Pulmonary artery endothelial cell (primary cell): Measurements from ENCODE around the gene FMN1. TPM values are rescaled to one million over a fixed set of nuclear protein-coding genes. Genes with fewer than 3 reads are reported as not detected.

Experiments
- DNase-seq: peaks from one replicate; pipeline ENCODE4 v3.0.0-alpha.2; 2011; ENCODE audit warnings: low read depth, low spot score
- total RNA-seq: library from RNA; depleted of rRNA; stranded (reverse); fragments of >200 nt; gene quantifications from 2 replicates; pipeline ENCODE4 v1.2.3, GENCODE V29; 2014

Gene FMN1
- total RNA-seq, 1 donor from 2014 or later, result under 0.01 TPM

DNA sequence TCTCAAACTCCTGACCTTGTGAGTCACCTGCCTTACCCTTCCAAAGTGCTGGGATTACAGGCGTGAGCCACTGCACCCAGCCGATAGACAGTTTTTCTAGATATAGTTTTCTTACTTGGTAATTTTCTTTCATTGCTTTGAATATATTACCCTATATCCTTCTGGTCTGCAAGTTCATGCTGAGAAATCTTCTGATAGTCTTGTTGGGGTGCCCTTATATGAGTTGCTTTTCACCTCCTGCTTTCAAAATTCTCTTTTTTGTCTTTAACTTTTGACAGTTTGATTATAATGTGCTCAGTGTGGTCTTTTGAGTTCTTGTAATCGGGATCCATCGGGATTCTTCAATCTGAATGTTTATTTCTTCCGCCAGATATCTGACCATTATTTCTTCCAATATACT lies 259.4 kb downstream of the FMN1 start:
- DNase-seq, result no peak

DNA sequence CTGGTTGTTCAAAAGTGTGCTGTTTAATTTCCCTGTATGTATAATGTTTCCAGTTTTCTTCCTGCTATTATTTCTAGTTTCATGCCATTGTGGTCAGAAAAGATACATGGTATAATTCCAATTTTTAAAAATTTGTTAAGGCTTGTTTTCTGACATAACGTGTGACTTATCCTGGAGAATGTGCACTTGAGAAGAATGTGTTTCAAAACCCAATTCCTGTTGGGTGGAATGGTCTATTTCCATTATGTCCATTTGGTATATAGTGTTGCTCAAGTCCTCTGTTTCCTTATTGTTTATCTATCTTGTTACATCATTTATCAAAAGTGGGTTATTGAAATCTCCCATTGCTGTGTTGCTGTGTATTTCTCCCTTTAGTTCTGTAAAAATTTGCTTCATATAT lies 261.3 kb downstream of the FMN1 start:
- no peak for DNase-seq

DNA sequence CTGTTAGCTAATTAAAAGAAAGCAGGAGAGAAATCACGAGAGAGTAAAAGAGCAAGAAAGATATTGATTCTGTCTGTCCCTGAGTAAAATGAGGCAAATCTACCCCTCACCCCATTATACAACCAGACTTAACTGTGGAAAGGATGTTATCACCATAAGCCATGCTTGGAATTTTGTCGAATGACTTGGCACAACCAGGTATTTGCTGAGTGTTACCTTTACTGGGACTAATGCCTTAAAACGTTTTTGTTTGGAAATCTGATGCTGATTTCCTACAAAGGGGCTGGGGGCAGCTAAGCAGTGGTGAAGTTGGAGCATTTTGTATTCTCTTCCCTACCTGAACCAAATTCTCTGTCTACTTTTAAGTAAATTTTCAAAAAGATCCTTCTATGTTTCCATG lies 265.6 kb downstream of the FMN1 start:
- DNase-seq, result no peak

DNA sequence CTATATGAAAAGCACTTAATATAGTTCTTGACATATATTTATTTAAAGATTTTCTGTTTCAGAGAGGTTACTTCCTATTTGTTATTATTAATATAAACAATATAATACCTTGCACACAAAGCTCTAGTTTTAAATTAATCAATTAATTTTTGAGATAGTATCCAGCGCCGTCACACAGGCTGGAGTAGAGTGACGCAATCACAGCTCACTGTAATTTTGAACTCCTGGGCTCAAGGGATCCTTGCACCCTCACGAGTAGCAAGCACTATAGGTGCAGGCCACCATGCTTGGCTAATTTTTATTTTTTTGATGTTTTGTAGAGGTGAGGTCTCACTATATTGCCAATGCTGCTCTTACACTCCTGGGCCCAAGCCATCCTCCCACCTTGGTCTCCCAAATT lies 267.4 kb downstream of the FMN1 start:
- DNase-seq, result no peak

DNA sequence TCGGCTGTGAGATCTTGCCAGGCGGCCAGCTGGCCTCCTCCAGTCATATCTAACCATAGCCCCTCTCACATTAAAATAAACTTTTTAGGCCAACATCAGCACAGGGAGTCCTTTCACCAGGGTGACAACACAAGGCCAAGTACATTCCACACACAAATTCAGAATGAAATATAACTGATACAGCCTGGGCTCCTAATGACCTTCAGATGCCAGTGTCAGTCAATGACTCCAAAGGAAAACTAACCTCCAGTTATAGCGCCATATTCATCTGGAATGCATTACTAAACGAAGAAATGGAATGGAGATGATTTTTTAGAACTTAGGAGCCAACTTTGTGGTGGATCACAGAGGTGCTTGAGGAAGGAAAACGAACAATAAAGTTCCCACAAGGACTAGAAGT lies 271.3 kb downstream of the FMN1 start:
- DNase-seq, result no peak

DNA sequence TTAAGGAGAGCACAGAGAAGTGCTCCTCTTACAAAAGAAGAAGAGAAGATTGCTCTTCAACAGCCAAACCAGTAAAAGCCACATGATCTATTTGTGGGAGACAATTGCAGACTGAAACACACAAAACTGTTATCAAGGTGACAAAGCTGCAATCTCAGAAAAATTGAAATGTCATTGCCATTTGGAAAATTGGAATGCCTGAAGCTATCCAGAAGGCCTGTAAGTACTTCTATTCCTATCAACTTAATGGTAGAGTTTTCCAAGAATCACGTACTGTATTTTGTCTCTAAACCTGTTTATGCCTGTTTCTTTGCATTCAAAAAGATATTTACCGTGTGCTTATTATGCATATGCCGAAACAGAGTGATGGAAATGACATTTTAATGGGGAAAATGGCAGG lies 272.0 kb downstream of the FMN1 start:
- DNase-seq, result no peak

DNA sequence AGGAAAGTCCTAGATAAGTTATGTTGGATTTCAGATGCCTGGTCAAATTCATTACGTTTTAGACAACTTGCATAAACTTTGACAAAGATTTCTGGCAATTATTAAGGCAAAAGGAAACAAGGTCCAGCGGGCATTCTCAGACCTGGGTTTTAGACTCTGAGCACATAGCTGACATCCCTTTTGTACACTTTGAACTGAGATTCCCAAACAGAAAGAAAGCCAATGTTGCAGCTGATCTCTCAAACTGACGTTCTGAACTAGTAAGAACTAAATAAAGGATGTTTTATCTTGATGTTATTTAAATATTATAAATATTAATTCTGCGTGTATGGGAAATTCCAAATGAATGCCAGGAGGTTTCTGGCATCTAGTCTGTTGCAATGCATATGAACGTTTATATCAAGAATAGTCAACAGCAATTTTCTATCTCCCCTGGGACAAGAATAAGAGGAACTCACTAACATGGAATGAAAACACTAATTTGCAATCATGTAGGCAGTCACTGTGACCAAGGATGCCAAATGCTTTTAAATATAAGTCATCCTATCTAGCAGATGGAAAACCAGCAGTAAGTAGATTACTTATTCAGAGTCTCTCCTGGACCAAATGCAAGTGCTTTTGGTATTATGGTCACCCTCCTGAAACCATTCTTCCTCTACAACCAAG lies 274.6 kb downstream of the FMN1 start:
- DNase-seq, result no peak

DNA sequence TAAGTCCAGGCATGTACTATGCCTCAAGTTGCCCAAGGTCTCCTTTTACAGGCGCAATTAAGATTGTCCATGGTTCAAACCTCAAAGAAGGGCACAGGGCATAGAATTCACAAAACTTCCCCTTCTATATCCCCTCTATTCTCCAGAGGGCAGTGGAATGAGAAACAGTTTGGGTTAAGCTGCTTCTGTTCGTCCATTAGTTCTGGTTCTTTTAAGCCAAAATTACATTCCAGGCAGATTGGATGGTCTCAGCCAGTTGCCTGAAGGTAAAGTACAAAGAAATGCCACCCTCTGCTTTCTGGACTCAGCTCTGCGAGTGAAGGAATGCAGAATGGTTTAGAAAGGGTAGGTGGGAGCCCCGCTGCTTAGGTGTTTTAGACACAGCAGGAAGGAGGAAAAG lies 276.0 kb downstream of the FMN1 start:
- no peak for DNase-seq

DNA sequence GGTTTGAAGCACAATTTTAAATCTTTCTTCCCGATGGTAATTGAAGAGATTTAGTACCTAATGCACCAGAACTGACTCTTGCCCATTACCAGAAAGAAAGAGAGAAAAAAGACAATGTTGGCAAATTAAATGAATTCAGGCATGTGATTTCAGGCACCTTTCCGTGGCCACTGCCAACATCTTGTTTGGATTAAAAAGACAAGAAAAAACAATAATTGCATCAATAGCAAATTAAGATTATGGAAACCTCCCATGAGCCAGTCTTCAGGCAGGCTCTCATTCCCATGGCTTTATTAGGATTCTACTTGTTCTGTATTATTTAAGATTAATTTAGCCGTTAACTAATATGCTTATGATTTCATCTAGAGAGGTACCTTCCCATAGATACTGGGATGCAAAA lies 283.7 kb downstream of the FMN1 start:
- DNase-seq, result no peak

DNA sequence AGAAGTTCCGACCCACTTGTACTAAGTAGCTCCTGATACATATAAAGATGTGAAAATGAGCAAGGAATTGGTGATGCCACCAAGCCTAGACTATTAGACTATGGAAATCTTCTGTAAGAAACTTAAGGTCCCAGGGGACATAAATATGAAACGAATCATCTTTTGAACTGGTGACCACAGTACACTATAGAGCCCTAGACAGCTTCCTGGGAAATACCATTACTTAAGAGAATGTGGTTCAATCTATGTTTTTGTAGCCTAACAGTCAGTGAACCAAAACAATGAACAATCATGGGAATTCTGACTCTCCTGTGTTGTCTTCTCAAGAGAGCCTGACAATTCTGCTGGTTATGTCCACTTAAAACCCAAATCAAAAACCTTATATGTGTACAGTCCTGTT lies 285.1 kb downstream of the FMN1 start:
- DNase-seq, result no peak

DNA sequence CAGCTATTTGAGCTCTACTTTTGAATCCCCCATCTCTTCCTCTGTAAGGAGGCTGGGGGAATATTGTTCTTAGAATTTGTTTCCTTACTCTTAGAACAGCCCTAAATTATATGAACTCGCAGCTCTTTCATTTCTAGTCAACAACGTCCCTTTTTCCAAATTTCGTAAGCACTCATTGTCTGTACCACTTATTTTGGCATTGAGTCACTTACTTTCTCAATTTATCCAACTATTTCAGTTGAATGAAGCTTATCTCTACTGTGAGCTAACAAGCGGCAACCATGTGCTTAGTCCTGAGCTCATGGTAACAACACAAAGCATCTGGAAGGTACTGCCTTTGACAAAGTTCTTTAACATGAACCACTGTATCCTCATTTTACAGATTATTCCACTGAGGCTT lies 285.6 kb downstream of the FMN1 start:
- no peak for DNase-seq

DNA sequence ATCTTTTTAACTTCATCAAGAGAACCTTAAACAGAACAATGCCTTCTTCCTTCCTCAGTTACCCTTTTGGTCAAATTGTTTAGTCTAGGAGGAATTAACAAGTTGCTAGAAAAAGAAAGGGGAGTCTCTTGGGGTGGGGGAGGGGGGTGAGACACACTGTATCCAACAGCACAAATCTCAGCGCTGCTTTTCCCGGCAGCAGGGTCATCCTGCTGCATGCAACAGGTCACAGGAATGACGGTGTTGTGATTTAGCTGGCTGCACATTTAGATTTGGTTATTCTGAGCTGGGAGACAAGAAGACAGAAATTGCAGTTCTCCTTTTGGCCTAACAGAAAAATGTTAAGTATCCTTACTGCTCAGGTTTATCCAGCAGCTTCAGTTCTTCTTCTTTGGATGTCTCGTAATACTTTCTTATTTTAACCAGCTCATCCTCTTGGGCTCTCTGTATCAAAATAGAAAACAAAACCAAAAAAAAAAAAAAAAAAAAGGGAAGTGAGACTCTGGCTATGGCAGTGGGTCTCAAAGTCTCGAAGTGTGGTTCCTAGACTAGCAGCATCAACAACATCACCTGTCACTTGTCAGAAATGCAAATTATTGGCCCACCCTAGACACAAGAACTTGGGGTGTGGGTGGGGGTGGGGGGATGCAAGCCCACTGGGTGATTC lies 286.2 kb downstream of the FMN1 start:
- DNase-seq, result no peak

DNA sequence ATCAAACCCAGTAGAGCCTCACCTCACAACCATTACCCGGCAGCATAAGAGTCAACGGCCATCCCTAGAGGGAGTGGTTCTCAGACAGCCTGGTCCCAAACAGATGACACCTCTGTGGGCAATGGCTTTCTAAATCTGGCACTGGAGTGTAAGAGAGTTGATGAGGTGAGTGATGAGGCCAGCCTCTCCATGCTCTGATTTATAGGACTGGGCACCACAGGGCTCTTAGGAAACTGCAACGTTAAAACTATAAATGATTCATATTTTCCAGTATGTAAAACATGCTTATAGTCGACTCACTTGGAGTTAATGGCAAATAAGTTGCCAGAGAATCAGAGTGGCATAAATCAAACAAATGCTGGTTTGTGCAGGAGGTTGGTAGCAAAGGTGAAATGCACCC lies 289.0 kb downstream of the FMN1 start:
- DNase-seq, result no peak

DNA sequence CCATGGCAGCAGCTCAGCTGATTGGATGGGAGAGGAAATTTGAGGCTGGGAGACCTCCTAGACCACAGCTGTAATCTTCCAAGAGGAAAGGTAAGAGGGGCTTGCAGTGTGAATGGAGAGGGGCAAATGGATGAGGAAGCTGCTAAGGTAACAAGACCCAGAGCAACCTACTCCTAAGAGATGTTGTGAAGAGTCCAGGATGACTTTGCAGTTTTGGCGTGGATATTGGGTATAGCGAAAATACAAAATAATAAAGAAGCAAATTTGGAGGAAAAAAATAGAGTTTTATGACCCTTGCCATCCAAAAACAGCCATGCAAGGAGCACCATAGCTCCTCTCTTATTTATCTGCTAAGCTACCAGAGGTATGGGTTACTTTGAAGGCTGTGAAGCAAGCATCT lies 290.1 kb downstream of the FMN1 start:
- DNase-seq, result no peak

DNA sequence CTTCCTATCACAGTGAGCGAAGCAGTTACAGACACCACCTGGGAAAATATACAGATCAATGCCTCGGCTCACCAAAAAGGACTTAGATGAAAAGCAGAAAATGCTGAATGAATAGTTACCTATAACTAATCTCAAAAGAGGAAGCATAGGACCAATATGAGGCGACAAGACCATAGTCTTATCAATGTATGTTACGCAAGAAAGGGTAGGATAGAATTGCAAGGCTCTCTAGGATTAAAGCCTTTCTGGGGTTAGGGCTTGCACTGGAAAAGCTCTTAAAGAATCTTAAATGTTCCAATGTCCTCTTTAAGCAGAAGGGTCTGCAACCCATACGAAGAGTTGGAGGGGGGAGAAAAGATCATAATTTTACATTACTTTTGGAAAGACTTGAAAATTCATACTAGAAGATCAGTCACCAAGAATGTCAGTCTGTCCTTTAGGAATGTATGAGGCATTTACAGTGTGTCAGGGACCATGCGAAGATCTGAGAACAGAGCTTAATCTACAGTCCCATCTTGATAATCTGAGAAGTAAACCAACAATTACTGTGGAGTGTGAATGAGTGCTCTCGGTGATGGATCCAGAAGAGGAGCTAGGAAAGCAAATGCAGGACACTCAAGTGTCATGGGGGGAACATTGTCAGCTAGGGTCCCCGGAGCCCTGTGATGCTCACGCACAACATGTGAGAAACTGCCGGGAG lies 290.8 kb downstream of the FMN1 start:
- no peak for DNase-seq

DNA sequence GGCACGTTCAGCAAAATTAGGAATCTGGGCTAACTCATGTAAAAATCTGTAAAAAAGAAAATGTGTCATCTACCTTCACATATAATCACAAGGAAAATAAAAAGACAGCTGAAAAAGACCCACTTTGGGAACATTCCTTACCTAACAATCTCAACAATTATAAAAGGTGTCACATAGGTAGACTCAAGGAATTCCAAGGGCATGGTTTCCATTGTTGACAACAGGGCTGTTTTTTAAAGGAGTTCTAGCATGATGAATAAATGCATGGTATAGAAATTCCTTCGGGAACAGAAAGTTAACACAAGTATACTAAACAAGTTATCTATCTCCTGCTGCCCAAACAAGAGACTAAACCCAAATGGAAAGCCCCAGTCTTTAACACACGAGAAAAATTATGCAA lies 292.5 kb downstream of the FMN1 start:
- no peak for DNase-seq

DNA sequence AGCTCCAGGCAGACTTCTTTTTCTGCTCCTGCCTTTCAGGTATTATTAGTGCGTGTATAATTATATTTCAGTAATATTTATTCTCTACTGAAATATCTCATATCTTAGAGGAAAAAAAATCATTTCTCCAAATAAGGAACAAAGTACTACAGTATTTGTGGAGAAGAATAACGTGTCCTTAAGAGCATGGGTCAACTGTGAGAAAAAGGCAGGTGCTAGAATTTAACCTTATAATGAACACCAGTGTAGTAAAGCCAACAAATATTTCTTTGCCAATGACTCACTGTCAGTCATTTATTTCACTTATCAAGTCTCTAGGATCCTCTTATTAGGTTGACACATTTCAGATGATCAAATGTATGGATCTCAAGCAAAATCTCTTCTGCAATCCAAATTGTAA lies 293.3 kb downstream of the FMN1 start:
- DNase-seq, result no peak

DNA sequence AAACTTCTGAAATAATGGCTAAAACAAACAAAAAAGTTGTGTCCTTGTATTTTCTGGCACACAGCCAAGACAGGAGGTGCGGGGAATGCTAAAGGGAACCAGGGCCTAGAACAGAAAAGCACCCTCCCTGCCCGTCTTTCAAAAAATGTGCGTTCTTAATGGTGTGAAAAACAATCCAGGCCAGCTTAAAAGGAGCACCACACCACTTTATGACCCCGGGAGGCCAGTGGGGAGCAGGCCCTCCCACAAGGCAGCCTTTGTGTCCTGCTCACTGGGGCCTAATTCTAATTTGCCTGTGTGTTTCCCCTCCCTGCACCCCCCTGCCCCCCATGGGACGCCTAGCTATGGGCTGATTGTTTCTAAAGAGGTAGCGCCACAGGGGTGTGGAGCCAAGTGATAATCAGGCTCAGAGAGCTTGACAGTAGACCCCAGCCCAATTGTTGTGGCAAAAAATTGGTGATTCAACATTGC lies 295.4 kb downstream of the FMN1 start:
- no peak for DNase-seq

DNA sequence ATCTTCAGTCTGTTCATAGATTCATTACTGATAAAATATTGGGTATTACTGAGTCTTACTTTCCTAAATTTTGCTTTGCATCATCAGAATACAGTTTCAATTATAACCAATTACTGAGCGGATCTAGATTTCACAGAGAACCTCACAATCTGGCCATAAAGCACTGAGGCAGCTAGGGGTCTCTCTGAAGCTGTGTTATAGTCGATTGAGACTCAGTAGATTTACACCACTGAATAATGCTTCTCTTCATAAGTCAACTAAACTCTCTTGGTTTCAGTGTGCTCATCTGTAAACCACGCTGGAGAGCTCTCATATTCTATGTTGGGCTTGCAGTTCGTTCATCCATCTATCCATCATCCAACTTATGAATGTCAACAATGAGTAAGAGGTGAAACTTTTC lies 296.1 kb downstream of the FMN1 start:
- no peak for DNase-seq

DNA sequence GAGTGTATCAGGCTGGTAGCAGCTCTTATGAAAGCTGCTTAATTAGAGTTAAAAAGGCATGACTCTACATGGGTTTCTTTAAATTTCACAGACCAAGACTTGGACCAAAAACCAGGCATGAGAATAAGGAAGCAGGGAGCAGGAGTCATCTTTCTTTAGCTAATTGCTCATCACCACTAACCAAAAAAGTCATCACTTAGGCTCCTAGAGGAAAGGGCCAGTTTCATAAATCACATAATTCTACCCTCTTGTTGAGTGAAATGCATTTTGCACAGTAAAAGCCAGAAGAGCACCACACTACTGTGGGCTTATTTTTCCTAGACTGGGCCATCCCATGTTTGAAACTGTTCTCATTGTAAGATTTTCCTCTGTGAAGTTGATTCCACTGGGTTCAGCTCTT lies 301.1 kb downstream of the FMN1 start:
- DNase-seq, result no peak

DNA sequence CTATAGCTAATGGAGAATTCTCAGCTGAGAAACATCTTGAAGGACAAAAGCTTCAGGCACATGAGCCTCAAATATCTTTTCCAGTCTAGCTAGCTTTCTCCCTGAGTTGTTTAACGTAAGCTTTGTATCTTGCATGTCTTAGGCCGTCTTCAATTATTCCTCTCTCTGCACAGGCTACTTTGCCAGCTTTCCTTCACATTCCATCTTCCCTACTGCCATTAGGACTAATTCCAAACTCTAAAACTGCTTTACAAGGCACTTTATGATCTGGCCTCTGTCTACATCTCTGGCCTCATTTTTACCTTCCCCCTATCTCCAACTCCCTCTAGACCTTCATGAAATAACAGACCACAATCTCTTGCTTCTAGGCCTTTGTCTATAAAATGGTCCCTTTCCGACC lies 305.3 kb downstream of the FMN1 start:
- DNase-seq, result no peak

DNA sequence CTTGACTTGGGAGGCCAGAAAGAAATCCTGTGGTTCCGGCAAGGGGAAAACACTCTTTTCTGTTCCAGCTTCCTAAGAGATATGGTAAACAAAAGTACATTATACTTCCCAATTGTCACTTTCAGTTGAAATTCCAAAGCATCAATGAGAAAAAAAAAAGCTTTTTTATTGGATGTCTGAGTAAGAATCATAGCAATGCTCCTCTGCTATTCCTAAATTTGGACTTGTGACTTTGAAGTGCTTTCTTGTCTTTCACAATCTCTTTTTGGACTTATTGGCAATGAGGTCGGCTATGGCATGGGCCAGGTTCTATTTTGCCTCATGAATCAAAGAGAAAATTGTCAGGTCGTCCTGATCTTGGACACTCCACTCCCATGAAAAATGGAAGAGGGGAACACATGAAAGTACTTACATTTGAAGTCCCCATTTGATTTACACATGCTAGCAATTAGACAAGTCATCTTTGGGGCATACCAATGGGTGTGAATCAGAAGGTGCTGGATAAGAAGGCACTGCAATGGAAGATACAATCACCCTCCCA lies 306.2 kb downstream of the FMN1 start:
- no peak for DNase-seq

DNA sequence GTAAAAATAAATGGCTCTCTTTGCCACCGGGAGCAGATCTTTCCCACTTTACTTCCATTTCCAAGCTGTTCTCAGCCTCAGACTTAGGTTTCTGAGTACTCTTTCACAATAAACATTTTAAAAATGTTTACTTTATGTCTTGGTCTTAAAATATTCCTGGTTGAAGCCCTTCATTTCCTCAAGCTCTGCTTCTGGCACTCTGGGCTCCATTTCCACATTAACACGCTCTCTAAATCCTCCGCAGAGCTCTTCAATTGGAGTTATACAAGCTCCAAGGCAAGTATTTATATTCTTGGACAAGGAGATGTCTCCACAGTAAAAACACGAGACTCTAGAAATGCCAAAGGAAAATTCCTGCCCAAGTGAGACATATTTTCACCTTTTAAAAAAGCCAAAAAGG lies 307.4 kb downstream of the FMN1 start:
- no peak for DNase-seq
